ENCODE results near the gene RSBN1L.

GRCh38 chr7:77738382-77738781, 42.1 kb downstream of the RSBN1L start:
- TF ChIP-seq, protein P1, sequence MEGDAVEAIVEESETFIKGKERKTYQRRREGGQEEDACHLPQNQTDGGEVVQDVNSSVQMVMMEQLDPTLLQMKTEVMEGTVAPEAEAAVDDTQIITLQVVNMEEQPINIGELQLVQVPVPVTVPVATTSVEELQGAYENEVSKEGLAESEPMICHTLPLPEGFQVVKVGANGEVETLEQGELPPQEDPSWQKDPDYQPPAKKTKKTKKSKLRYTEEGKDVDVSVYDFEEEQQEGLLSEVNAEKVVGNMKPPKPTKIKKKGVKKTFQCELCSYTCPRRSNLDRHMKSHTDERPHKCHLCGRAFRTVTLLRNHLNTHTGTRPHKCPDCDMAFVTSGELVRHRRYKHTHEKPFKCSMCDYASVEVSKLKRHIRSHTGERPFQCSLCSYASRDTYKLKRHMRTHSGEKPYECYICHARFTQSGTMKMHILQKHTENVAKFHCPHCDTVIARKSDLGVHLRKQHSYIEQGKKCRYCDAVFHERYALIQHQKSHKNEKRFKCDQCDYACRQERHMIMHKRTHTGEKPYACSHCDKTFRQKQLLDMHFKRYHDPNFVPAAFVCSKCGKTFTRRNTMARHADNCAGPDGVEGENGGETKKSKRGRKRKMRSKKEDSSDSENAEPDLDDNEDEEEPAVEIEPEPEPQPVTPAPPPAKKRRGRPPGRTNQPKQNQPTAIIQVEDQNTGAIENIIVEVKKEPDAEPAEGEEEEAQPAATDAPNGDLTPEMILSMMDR (IDR thresholded peaks at IDR 0.05 in 2 of 3, conservative IDR thresholded peaks at IDR 0.05 in 1 of 3; ENCODE audit: borderline replicate concordance in 1 of 3, insufficient read depth in 1 of 3, low read depth in 2 of 3, low read length in 2 of 3): no peak
- no peak for TF ChIP-seq REST (IDR thresholded peaks at IDR 0.05; ENCODE audit: low read depth)
- no peak for TF ChIP-seq SP1 (IDR thresholded peaks at IDR 0.05; ENCODE audit: low read depth)
- no peak for TF ChIP-seq ATF3 (IDR thresholded peaks at IDR 0.05)
- TF ChIP-seq EZH2 (IDR thresholded peaks at IDR 0.05): no peak
- no peak for TF ChIP-seq CEBPB (IDR thresholded peaks at IDR 0.05; ENCODE audit: low read depth)
- TF ChIP-seq POLR2AphosphoS5 (IDR thresholded peaks at IDR 0.05; ENCODE audit: low read depth, low read length): no peak
- TF ChIP-seq POLR2A (IDR thresholded peaks at IDR 0.05; ENCODE audit: borderline replicate concordance, extremely low read depth, insufficient read depth, insufficient read length): no peak
- no peak for TF ChIP-seq SRF (IDR thresholded peaks at IDR 0.05; ENCODE audit: low read depth)
- TF ChIP-seq EZH2phosphoT487 (IDR thresholded peaks at IDR 0.05; ENCODE audit: borderline replicate concordance): no peak
- TF ChIP-seq YY1 (IDR thresholded peaks at IDR 0.05; ENCODE audit: extremely low read depth, insufficient replicate concordance, low read depth, low read length): no peak
- no peak for TF ChIP-seq RAD21 (IDR thresholded peaks at IDR 0.05; ENCODE audit: low read depth)

All from HCT116 (cell line).